ENCODE measurements around the gene UBAP1.
"Not testable (repeated sequence)": the region's sequence is repeated elsewhere in the genome, so short reads cannot be mapped to it uniquely, and the experiment has no call there.

The UBAP1 gene

GRCh38 chr9:34178436-34179212, at the start of gene UBAP1:
Gene UBAP1 (plus strand): TSS chr9:34179043. CDS start chr9:34220915, 41,872 bp downstream.
- DNase-seq: peak; percentile 93

- no peak for DNase-seq
These were observed 47.3 kb upstream of the UBAP1 start for GRCh38 chr9:34131571-34131970.

- no peak for DNase-seq
These were observed 45.4 kb upstream of the UBAP1 start for GRCh38 chr9:34133436-34133949.

- no peak for DNase-seq
These were observed 44.3 kb upstream of the UBAP1 start for GRCh38 chr9:34134521-34134920.

GRCh38 chr9:34138644-34139043, 40.2 kb upstream of the UBAP1 start:
- not testable (repeated sequence) for DNase-seq

GRCh38 chr9:34139477-34140146, 39.2 kb upstream of the UBAP1 start:
- DNase-seq: no peak

GRCh38 chr9:34140853-34141252, 38.0 kb upstream of the UBAP1 start:
- no peak for DNase-seq

- peak; percentile 26 for DNase-seq
These were observed 35.7 kb upstream of the UBAP1 start for GRCh38 chr9:34143116-34143515.

- no peak for DNase-seq
These were observed 33.7 kb upstream of the UBAP1 start for GRCh38 chr9:34145165-34145564.

GRCh38 chr9:34151398-34151797, 27.4 kb upstream of the UBAP1 start:
- DNase-seq: no peak

GRCh38 chr9:34154057-34154456, 24.8 kb upstream of the UBAP1 start:
- no peak for DNase-seq

GRCh38 chr9:34157318-34157717, 21.5 kb upstream of the UBAP1 start:
- no peak for DNase-seq

- no peak for DNase-seq
These were observed 20.9 kb upstream of the UBAP1 start for GRCh38 chr9:34157898-34158297.

- DNase-seq: no peak
These were observed 20.4 kb upstream of the UBAP1 start for GRCh38 chr9:34158362-34158869.

GRCh38 chr9:34163434-34163833, 15.4 kb upstream of the UBAP1 start:
- no peak for DNase-seq

- no peak for DNase-seq
These were observed 9.7 kb upstream of the UBAP1 start for GRCh38 chr9:34169125-34169524.

GRCh38 chr9:34170237-34170991, 8.4 kb upstream of the UBAP1 start:
- no peak for DNase-seq

- DNase-seq: peak; percentile 68
These were observed 6.9 kb upstream of the UBAP1 start for GRCh38 chr9:34171753-34172535.

GRCh38 chr9:34176089-34176488, 2.8 kb upstream of the UBAP1 start:
- DNase-seq: no peak

GRCh38 chr9:34177593-34178435, 1.0 kb upstream of the UBAP1 start:
- DNase-seq: no peak
